Middle frontal gyrus (tissue), 1 donor: ENCODE measurements around the gene TBX4.
"Not testable (repeated sequence)": the region's sequence is repeated elsewhere in the genome, so short reads cannot be mapped to it uniquely, and the experiment has no call there.

Source experiments
- DNase-seq: peaks from one replicate; pipeline ENCODE4 v3.0.0-alpha.2; 2015; ENCODE audit warnings: low spot score; ENCODE audit errors: extremely low spot score

TBX4 gene

GRCh38 chr17:61519754-61520440, 67.7 kb downstream of the TBX4 start:
- DNase-seq: no peak

DNA sequence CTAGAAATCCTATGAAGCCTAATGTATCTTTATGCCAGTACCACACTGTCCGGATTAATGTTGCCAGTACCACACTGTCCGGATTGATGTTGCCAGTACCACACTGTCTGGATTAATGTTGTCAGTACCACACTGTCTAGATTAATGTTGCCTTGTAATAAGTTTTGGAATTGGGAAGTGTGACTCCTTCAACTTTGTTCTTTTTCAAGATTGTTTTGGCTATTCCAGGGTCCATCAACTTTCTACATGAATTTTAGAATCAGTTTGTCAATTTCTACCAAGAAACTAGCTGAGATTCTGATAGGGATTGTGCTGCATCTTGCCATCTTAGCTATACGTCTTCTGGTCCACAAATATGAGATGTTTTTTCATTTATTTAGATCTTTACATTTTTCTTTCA, 68.7 kb downstream of the TBX4 start:
- DNase-seq: no peak

DNA sequence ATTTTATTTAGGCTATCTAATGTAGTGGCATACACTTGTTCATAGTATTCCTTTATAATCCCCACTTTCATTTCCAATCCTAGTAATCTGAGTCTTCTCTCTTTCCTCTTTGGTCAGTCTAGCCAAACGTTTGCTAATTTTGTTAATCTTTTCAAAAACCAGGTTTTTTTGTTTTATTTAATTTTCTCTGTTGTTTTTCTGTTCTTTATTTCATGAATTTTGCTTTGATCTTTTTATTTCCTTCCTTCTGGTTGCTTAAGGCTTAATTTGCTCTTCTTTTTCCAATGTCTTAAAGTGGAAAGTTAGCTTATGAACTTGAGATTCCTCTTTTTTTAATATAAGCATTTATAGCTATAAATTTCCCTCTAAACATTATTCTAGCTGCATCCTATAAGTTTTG, 69.9 kb downstream of the TBX4 start:
- DNase-seq: no peak

GRCh38 chr17:61524319-61524718, 72.1 kb downstream of the TBX4 start:
- no peak for DNase-seq

- not testable (repeated sequence) for DNase-seq
These were observed 75.2 kb downstream of the TBX4 start for GRCh38 chr17:61527441-61527840.

GRCh38 chr17:61528171-61528570, 75.9 kb downstream of the TBX4 start:
- no peak for DNase-seq

GRCh38 chr17:61531223-61531622, 79.0 kb downstream of the TBX4 start:
- no peak for DNase-seq

GRCh38 chr17:61532826-61533225, 80.6 kb downstream of the TBX4 start:
- DNase-seq: no peak

DNA sequence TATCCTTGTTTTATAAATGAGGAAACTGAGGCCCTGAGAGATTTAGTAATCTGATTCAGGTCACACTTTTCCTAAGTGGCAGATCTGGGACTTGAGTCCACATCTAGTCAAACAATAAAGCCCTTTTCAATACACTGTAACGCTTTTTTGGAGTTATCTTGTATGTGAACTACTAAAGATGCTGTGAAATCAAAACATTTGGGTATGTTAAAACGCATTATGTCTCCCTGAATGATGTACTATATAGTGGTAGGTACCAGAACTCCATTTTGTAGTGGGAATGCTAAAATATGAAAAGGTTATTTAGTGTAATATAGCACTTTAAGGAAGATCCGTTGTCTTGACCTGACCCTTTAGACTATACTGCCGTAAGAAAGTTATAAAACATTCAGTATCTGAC, 81.6 kb downstream of the TBX4 start:
- DNase-seq: no peak

- no peak for DNase-seq
These were observed 82.2 kb downstream of the TBX4 start for GRCh38 chr17:61534414-61534813.
